NCI-H774 (cell line): Measurements from ENCODE around the gene LDLRAD4.

Experiments used
- DNase-seq: peaks from one replicate; lab custom pipeline; 2025; lab: John Stamatoyannopoulos, UW

The LDLRAD4 gene

GRCh38 chr18:13616041-13616440 lies 397.5 kb downstream of the LDLRAD4 start:
- DNase-seq: no peak

- DNase-seq: no peak
Measured at GRCh38 chr18:13616525-13617035, 398.0 kb downstream of the LDLRAD4 start.

GRCh38 chr18:13617826-13618515 lies 399.4 kb downstream of the LDLRAD4 start:
- no peak for DNase-seq

DNA sequence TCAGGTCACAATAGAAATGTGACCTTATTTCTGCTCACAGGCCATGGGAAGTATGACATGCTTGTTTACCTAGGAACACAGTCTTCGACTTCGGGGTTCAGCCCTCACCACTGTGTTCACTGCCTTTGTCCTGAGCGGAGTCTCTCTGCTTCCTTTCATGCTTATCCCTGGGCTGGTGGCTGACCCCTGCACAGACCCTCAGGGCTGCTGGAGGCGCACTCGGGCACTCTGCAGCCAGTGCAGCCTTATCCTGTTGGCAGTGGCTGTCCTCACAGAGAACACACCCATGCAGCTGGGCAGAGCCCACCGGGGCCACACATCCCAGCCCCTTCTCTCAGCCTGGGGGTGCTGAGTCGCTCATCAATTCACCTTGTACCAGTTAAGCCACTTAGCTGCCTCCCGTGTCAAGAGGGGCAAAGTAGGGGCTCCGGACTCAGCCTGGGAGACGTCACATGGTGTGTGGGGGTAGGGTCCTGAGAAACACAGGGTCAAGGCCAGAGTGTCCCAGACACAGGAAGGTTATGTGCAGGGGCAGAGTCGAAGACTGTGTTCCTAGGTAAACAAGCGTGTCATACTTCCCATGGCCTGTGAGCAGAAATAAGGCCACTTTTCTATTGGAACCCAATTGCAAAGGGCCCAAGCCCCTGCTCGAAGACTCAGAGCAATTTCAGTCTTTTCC lies 400.3 kb downstream of the LDLRAD4 start:
- DNase-seq: no peak

GRCh38 chr18:13619505-13620205 lies 401.1 kb downstream of the LDLRAD4 start:
- DNase-seq: no peak

DNA sequence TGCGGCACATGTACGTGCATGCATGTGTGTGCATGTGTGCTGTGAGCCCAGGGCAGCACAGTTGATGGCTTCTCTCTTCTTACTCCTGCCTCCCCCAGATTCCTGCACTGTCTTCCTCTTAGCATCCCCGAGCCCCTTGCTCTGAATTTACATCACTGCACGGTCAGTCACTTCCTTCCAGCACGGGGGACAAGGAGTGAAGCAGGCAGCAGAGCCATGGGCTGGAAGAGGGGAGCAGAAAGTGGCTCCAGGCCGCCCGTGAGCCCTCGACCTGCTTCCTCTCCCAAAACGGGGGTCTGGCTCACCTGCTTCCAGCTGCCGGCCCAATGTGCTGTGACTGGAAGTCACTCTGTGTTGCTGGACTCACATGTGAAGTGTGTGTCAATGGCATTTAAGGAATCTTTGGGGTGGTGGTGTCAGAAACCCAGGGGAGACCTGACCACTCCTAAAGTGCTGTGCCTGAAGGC lies 401.7 kb downstream of the LDLRAD4 start:
- no peak for DNase-seq

DNA sequence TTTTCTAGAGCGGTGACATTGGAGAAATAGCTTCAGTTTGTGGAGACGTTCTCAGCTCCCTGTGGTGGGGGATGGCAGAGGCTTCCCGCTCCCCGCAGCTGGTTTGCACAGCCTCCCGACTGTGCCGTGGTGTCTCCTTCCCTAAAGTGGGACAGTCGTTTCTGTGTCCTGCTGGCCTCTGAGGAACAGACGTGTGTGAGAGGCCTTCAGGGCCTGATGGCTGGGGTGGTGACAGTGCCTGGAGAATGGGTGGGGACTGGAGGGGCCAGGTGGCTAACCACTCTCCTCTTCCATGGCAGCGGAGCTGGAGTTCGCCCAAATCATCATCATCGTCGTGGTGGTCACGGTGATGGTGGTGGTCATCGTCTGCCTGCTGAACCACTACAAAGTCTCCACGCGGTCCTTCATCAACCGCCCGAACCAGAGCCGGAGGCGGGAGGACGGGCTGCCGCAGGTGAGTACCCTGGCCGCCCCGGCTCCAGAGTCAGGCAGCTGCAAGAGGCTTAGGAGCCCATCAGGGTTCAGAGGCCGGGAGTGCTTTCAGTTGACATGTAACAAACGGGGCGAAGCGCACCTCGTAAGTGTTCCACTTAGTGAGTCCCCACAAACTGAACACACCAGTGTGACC lies 402.4 kb downstream of the LDLRAD4 start:
- no peak for DNase-seq

DNA sequence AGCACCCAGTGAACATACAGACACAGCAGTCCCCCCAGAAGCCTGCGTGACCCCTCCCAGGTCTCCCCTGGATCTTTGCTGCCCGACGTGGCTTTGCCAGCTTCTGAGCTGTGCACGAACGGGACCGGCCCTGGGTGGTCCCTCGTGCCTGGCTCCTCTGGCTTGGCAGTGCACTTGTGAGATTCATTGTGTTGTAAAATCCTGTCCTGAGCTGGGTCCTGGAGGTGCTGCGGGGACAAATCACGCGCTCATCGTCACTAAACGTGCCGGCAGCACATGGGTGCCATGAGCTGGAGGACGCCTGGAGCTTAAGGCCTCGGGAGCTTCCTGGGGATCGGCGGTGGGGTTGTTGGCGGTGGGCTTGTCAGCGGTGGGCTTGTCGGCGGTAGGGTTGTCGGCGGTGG lies 402.9 kb downstream of the LDLRAD4 start:
- DNase-seq: no peak

- DNase-seq: no peak
Measured at GRCh38 chr18:13621886-13622619, 403.5 kb downstream of the LDLRAD4 start.

DNA sequence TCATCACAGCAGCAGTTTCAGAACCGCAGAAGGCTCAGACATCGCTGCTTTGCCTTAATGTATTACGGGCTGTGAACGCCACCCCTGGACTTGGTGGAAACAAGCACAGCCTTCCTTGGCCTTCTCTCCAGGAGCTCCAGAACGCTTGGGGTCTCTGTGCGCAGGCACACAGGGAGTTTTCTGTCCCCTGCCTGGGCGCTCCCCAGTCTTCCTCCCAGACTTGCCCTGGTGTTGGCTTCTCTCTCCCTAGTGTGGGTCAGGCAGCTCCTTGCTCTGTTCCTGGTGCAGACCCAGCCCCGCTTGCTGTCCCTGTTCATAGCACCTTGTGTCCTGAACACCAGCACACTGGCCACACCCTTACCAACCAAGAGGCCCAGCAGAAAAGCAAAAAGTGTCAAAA lies 404.2 kb downstream of the LDLRAD4 start:
- no peak for DNase-seq

GRCh38 chr18:13623348-13623747 lies 404.8 kb downstream of the LDLRAD4 start:
- no peak for DNase-seq

DNA sequence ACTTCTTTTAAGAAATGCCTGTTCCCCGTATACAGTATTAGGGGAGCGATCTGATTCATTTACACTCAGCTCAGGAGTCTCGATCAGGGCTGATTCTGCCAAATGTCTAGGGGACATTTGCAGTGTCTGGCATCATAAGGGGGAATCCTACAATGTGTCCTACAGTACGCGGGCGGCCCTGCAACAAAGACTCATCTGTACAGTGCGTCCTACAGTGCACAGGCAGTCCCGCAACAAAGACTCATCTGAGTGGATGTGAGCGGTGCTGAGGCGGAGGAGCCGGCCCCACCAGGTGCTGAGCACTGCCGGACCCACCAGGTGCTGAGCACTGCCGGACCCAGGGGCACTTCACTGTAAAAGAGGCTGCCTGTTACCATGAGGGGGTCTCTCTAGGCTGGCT lies 405.3 kb downstream of the LDLRAD4 start:
- no peak for DNase-seq

GRCh38 chr18:13624563-13625237 lies 406.1 kb downstream of the LDLRAD4 start:
- DNase-seq: no peak

GRCh38 chr18:13625355-13625754 lies 406.8 kb downstream of the LDLRAD4 start:
- no peak for DNase-seq

DNA sequence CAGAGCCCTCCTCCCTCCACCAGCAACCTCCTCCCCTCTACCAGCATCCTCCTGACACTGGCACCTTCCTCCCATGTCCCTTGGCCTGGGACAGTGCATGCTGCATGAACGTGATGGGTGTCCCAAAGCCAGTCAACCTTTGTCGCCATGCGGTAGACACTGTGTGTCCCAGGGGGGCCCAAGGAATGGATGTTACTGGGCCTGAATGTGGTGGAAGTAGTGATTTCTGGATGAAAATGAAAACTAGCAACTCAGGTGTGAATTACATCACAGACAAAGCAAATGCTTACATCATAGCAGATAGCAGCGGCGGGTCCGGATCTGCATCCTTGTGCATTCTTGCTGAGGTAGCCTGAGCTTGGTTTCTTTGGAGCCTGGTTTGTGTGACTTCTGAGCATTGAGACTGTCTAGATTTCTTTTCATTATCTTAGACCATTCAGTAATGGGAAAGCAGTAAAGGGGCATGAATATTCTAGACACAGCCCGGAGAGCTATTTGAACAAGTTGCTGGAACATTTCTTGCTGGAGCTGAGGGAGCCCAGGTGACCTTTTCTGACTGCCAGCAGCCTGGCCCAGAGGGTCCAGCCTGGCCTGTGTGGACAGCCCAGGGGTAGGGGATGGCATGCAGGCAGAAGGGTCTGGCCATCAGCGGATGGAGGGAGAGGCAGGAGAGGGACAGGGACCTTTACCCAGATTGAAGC lies 407.4 kb downstream of the LDLRAD4 start:
- no peak for DNase-seq

GRCh38 chr18:13626544-13626908 lies 408.0 kb downstream of the LDLRAD4 start:
- DNase-seq: no peak

DNA sequence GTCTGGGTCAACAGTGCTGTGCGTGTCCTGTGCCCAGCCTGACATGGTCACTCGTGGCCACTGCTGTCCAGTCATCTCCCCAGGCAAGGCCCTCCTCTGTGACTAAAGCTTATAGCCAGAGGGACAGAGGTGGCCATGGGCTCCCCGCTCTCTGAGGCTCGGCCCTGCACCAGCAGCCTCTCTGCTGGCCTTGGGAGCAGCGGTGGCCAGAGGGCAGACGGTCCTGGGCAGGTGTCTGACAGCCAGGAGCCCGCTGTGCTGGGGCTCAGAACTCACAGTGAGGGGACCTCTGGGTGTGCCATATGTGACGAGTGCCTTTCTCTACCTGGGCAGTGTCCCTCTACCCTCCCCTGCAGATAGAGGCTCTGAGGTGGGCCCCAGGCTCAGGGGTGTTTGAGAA lies 409.1 kb downstream of the LDLRAD4 start:
- DNase-seq: no peak

GRCh38 chr18:13628211-13628610 lies 409.7 kb downstream of the LDLRAD4 start:
- DNase-seq: no peak

DNA sequence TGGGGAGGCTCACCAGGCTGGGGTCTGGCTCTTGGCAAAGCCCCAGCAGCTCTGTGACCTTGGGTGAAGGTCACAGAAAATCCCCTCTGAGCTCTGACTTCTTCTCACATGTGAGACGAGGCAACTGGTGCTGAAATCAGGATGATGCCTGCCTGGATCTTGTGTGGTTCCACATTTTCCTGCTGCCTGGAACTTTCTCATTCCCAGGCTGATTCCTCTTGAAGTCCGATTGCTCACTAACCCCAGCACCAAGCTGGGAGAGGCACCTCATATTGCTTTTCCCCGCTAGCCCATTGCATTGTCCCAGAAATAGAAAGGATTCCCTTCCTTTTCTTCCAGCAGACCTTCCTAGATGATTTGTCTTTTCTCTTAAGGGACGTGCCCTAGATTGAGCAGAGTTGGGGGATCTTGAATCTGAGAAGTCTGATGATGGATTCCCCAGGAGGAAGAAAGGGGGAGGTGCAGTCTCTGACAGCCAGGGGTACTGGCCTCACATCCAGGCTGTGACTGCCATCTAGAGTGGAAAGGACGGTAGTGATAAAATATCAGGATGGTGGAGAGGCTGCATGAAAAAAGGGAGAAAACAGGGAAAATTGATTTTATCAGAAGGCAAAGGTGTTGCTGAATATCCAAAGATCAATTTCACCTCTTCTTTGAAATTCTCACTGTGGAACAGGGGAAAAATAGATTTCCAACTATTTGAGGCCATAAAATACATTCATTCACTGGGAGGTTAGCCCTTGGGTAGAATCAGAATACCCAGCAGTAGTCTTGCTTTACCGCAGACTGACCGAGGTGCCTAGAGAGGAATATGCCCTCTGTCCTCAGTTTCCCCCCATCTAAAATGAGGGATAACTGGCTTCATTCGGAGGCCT lies 411.5 kb downstream of the LDLRAD4 start:
- DNase-seq: peak; percentile 24
